HepG2 (cell line): Measurements from ENCODE around the gene GAS1.

Source experiments
- EZH2 ChIP-seq: conservative IDR thresholded peaks from 2 replicates; pipeline ENCODE4 v1.6.1; 2012; ENCODE audit warnings: mild to moderate bottlenecking, low read depth, low read length, moderate library complexity
- STAG1 ChIP-seq: sonication (generic); formaldehyde crosslinking; IDR thresholded peaks from 2 replicates; pipeline ENCODE4 v1.4.0; 2020; ENCODE audit warnings: missing genetic modification reagents
- ZNF317 ChIP-seq: sonication (generic); formaldehyde crosslinking; IDR thresholded peaks from 2 replicates; pipeline ENCODE4 v1.5.0; 2020; ENCODE audit warnings: mild to moderate bottlenecking, missing genetic modification reagents
- ZNF839 ChIP-seq: sonication (generic); formaldehyde crosslinking; IDR thresholded peaks from 2 replicates; pipeline ENCODE4 v1.4.0; 2020; ENCODE audit warnings: missing genetic modification reagents, mild to moderate bottlenecking, borderline replicate concordance
- TF ChIP-seq, protein P1 (sequence below): sonication (generic); formaldehyde crosslinking; IDR thresholded peaks from 2 replicates; pipeline ENCODE4 v1.4.0; 2020; ENCODE audit warnings: missing genetic modification reagents, borderline replicate concordance
- TF ChIP-seq, protein P2 (sequence below): IDR thresholded peaks from 2 replicates; pipeline ENCODE4 v1.6.1; 2016; ENCODE audit warnings: low read depth, borderline replicate concordance

DNA sequence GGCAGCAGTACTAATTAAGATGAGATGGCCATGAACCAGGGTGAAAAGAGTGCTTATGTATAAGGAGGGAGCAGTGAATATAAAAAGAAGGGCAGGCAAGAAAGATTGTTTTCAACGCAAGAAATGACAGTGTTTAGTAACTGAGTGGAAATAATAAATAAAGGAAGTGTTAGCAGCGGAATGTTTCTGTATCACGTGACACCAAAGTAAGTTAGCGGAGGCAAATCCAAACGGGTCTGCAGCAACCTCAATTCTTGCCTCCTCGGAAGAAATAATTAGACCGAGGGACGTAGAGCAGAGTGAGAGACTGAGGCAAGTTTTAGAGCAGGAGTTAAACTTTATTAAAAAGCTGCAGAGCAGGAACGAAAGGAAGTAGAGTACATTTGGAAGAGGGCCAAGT is 15.4 kb upstream of the GAS1 start:
- no peak for TF ChIP-seq EZH2
- no peak for TF ChIP-seq STAG1 (CRISPR knock-in tag)
- TF ChIP-seq ZNF317 (CRISPR knock-in tag) = no peak
- TF ChIP-seq ZNF839 (CRISPR knock-in tag) = no peak
- TF ChIP-seq, protein P1, sequence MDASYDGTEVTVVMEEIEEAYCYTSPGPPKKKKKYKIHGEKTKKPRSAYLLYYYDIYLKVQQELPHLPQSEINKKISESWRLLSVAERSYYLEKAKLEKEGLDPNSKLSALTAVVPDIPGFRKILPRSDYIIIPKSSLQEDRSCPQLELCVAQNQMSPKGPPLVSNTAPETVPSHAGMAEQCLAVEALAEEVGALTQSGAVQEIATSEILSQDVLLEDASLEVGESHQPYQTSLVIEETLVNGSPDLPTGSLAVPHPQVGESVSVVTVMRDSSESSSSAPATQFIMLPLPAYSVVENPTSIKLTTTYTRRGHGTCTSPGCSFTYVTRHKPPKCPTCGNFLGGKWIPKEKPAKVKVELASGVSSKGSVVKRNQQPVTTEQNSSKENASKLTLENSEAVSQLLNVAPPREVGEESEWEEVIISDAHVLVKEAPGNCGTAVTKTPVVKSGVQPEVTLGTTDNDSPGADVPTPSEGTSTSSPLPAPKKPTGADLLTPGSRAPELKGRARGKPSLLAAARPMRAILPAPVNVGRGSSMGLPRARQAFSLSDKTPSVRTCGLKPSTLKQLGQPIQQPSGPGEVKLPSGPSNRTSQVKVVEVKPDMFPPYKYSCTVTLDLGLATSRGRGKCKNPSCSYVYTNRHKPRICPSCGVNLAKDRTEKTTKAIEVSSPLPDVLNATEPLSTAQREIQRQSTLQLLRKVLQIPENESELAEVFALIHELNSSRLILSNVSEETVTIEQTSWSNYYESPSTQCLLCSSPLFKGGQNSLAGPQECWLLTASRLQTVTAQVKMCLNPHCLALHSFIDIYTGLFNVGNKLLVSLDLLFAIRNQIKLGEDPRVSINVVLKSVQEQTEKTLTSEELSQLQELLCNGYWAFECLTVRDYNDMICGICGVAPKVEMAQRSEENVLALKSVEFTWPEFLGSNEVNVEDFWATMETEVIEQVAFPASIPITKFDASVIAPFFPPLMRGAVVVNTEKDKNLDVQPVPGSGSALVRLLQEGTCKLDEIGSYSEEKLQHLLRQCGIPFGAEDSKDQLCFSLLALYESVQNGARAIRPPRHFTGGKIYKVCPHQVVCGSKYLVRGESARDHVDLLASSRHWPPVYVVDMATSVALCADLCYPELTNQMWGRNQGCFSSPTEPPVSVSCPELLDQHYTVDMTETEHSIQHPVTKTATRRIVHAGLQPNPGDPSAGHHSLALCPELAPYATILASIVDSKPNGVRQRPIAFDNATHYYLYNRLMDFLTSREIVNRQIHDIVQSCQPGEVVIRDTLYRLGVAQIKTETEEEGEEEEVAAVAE = no peak
- TF ChIP-seq, protein P2, sequence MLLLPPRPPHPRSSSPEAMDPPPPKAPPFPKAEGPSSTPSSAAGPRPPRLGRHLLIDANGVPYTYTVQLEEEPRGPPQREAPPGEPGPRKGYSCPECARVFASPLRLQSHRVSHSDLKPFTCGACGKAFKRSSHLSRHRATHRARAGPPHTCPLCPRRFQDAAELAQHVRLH (CRISPR knock-in tag) = no peak
